HG03342 (cell line): Measurements from ENCODE around the gene FAM169A.
"Not testable (repeated sequence)": the region's sequence is repeated elsewhere in the genome, so short reads cannot be mapped to it uniquely, and the experiment has no call there.

Experiments used
- ATAC-seq: cut with Tn5 transposase; IDR thresholded peaks from one replicate; pipeline ENCODE4 v1.9.1; 2021; ENCODE audit warnings: mild to moderate bottlenecking, moderate library complexity; ENCODE audit not compliant: unreplicated experiment

The FAM169A gene

GRCh38 chr5:74870299-74871067 is 4.3 kb upstream of the FAM169A start:
- ATAC-seq, result no peak

- not testable (repeated sequence) for ATAC-seq
These were observed 3.2 kb upstream of the FAM169A start for GRCh38 chr5:74869414-74869813.

- ATAC-seq, result no peak
These were observed 492 bp upstream of the FAM169A start for GRCh38 chr5:74866596-74867162.

GRCh38 chr5:74865256-74865803 is 857 bp downstream of the FAM169A start:
- ATAC-seq, result no peak

- ATAC-seq, result no peak
These were observed 1.4 kb downstream of the FAM169A start for GRCh38 chr5:74864823-74865222.

GRCh38 chr5:74863726-74864125 is 2.5 kb downstream of the FAM169A start:
- no peak for ATAC-seq

GRCh38 chr5:74862221-74862620 is 4.0 kb downstream of the FAM169A start:
- no peak for ATAC-seq

- ATAC-seq, result not testable (repeated sequence)
These were observed 9.2 kb downstream of the FAM169A start for GRCh38 chr5:74856975-74857374.

GRCh38 chr5:74853256-74853655 is 12.9 kb downstream of the FAM169A start:
- no peak for ATAC-seq

GRCh38 chr5:74851684-74852353 is 14.4 kb downstream of the FAM169A start:
- no peak for ATAC-seq

- ATAC-seq, result no peak
These were observed 15.3 kb downstream of the FAM169A start for GRCh38 chr5:74850789-74851425.

GRCh38 chr5:74850030-74850429 is 16.2 kb downstream of the FAM169A start:
- ATAC-seq, result no peak

- ATAC-seq, result no peak
These were observed 17.6 kb downstream of the FAM169A start for GRCh38 chr5:74848553-74849025.

GRCh38 chr5:74839229-74839628 is 27.0 kb downstream of the FAM169A start:
- no peak for ATAC-seq

GRCh38 chr5:74838262-74838661 is 27.9 kb downstream of the FAM169A start:
- ATAC-seq, result no peak

GRCh38 chr5:74837115-74837514 is 29.1 kb downstream of the FAM169A start:
- no peak for ATAC-seq

GRCh38 chr5:74833537-74834266 is 32.5 kb downstream of the FAM169A start:
- ATAC-seq, result no peak

GRCh38 chr5:74829413-74829812 is 36.8 kb downstream of the FAM169A start:
- ATAC-seq, result no peak

- ATAC-seq, result no peak
These were observed 43.9 kb downstream of the FAM169A start for GRCh38 chr5:74822288-74822687.

GRCh38 chr5:74816875-74817274 is 49.3 kb downstream of the FAM169A start:
- ATAC-seq, result no peak
